GM21529 (cell line): ENCODE measurements around the gene TSR3.
"Not testable (repeated sequence)": the region's sequence is repeated elsewhere in the genome, so short reads cannot be mapped to it uniquely, and the experiment has no call there.

Experiments used
- ATAC-seq: cut with Tn5 transposase; IDR thresholded peaks from one replicate; pipeline ENCODE4 v1.9.1; 2021; ENCODE audit not compliant: unreplicated experiment

TSR3 gene

DNA sequence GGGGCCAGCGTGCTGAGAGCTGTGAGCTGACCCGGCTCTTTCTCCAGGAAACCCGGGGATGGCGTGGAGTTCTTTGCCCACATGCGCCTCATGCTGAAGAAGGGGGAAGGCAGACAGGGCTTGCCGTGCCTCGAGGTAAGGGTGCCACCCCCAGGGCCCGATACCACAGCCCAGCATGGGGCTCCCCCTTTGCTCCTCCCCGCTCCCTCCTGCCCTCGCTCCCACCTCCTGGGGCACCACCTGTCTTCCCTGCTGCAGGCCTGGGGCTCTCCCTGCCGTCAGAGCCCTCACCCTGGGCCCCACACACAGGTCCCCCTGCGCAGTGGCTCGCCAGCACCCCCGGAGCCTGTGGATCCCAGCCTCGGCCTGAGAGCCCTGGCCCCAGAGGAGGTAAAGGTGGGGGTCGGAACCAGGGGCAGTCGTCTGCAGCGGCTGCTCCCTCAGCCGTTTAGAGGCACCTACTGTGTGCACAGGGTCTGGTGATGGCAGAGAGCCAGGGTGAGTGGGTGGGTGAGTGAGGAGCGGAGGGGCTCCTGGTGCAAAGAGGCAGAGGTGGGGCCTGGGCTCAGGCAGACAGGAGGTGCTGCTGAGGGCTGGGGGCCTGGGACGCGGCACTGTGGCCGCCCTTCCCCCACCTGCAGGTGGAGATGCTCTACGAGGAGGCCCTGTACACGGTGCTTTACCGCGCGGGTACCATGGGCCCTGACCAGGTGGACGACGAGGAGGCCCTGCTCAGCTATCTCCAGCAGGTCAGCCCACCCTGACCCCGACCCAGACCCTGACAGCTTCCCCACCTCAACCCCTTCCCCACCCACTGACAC lies 12.6 kb downstream of the TSR3 start:
- no peak for ATAC-seq

DNA sequence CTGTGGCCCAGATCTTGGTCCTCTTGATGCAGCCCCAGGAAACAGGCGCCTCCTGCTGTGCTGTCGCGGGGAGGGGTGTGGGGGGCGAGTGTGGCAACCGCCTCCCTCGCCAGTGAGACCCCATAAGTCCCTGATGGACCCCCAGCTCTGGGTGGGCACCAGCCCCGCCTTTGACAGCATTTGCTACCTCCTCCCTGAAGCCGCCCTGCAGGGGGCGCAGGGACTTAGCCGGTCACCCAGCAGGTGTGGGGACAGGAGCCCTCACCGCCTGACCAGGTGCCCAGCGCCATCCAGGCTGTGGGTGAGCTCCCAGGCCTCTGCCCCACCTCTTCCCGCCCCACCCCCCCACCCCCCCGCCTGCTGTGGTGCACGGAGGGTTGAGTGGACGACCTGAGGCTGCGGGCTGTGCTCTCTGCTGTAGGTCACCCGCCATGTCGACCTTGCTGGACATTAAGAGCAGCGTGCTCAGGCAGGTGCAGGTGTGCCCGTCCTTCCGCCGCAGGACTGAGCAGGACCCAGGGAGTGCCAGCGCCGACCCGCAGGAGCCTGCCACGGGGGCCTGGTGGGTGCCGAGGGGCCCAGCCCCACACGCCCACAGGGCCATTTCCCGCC lies 13.5 kb downstream of the TSR3 start:
- ATAC-seq: no peak

DNA sequence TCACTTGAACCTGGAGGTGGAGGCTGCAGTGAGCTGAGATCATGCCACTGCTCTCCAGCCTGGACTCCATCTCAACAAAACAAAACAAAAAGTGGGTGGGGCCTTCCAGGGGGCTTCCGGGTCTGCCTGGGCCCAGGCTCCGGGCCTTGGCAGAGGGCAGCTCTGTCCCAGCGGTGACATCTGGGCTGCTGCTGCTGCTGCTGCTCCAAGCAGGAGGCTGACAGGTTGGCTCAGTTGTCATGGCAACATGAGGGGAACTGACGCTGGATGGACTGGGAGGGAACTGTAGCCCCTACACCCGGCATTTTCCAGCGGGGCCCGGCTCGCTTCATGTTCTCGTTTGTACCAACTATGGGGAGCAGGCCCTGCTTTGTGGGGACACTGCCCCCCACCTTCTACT lies 14.2 kb downstream of the TSR3 start:
- no peak for ATAC-seq

DNA sequence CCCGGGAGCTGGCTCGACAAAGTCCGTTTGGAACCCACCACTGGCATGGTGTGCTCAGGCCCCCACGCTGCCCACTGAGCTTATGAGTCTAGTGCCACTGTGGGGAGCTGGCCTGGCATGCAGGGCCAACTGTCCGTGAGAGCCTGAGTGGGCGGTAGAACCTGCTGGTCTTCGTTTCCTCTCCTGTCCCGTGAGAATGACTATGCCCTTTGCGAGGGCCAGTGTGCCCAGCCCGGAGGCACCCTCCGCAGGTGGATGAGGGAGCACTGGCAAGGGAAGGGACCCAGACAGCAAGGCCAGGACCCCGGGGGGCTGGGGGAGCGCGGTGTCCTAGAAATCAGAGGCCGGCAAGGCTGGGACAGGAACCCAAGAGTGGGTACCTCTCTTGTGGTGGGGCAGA lies 15.1 kb downstream of the TSR3 start:
- no peak for ATAC-seq

DNA sequence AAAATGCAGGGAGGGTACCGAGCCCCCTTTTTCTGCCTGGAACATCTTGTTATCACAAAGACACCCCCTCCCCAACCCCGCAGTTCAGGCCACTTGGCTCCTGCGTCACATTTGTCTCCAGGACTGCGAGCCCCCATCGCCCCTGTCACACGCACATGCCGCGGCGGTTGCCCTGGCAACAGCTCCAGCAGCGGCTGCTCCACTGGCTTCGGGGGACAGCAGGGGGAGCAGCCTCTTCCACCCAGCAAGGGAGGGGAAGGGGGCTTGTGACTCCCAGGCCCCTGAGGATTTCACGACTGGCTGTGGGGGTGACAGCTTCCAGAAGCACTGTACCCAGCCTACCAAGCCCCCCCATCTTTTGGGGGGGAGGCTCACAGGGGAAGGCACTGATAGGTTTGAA lies 15.7 kb downstream of the TSR3 start:
- ATAC-seq: no peak

DNA sequence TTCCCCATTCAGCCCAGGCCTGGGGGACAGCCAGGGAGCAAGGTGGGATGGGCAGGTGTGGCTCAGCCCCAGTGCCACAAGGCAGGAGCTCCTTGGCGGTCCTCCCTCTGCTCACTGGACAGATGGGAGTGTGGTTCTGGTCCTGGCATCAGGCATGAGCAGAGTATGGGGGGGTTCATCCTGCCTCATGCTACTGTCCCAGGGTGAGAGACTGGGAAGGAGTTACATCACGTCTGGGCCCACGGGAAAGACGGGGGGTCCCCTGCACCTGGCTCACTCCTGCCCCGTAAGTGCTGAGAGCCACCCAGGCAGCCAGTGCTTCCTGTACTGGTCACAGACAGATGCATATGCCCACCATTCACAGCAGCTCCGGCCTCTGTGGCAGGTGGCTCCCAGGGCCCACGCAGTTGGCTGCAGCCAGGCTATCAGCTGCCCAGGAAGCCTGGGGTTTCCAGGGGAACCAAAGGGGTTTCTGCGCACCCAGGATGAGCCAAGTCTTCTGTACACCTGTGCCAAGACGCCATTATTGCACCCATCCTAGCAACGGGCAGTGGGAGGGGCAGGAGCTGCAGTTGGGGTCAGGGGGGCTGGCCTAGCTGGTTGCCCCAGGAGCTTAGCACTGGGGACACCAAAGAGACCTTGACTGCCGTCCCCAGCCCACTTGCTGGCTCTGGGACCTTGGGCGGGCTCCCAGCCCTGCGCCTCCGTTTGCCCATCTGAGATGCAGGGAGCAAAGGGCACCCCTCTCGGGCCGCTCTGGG lies 16.3 kb downstream of the TSR3 start:
- ATAC-seq: no peak

DNA sequence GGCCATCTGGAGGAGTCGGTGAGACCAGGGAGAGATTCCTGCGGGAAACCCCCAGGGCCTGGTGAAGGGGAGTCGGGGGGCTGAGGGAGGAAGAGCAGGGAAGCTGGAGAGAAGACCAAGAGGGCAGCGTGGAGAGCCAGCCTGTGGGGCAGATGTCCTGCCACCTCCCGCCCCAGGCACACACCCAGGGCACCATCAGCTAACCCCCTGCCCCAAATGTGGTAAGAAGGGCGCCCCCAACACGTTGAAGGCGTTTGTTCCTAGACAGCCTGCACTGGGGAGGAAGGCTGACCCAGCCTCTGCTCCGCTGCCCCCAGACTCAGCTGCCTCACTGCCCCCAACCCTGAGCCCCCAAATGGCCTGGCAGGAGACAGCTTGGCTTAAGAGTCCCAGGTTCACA lies 16.9 kb downstream of the TSR3 start:
- ATAC-seq: no peak

DNA sequence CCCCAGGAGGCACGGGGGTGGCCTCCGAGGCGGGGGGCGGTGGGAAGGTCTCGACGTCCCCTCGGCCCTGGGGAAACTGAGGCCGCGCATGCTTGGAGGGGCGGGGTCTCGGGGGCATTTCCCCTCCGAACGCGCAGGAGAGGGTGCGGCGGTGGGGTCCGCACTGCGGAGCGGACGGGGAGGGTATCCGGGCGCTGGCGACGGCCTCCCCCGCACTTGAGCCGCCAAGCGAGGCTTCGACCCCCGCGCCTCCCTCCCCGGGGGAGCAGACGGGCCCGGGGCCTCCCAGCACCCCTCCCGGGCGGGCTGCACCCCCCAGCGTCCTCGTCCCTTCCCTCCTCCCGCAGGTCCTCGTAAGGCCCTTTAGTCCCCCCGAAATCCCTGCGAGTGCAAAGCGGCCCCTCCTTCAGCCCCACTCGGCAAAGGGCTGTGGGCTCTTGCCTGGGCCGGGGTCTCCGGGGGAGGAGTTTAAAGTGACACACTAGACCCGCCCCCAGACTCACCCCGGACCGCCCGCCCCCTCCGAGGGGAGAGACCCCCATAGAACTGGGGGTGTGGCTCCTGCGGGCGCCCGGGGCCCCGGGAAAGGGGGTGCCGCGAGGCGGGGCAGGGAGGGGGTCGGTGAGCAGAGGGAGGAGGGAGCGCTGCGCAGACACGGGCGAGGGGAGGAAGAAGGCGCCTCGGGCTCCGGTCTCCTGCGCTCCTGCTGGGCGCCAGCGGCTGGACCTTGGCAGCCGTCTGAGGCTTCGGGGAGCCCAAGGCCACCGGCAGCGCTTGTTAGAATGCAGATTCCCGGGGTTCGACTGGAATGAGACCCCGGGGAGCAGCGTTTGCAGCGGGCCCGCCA lies 17.6 kb downstream of the TSR3 start:
- ATAC-seq: no peak

DNA sequence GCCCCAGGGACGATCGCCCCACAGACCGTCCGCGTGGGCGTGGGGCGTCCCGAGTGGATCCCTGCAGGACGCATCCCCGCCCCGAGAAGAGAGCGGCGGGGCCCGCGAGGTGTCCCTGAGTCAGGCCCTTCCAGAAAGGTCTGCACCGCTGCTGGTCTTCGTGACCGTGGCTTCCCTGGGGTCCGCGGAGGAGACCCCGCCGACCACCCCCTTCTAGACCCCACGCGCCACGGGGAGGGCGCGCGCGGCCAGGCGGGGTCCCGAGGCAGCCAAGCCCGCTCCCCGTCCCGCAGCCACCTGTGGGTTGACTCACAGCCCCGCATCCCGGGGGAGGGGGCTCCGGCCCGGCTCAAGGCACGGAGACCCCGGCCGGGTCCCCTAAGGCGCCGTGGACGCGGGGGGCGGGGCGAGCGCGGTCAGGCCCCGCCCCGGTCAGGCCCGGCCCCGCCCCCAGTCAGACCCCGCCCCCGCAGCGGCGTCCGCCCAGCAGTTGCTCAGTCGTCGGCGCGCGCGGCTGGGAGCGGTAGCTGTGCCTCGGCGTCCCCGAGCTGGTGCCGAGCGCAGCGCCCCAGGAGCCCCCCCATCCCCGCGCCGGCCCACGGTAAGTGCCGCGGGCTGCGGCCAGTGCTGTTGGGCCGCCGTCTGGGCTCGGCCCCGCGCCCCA lies 18.4 kb downstream of the TSR3 start, which contains the start of gene BAIAP3:
Gene BAIAP3, plus strand, starts transcription at position 497 of the 664 bp plus-strand sequence. CDS start 4,905 bp downstream, outside the sequence.
- no peak for ATAC-seq

DNA sequence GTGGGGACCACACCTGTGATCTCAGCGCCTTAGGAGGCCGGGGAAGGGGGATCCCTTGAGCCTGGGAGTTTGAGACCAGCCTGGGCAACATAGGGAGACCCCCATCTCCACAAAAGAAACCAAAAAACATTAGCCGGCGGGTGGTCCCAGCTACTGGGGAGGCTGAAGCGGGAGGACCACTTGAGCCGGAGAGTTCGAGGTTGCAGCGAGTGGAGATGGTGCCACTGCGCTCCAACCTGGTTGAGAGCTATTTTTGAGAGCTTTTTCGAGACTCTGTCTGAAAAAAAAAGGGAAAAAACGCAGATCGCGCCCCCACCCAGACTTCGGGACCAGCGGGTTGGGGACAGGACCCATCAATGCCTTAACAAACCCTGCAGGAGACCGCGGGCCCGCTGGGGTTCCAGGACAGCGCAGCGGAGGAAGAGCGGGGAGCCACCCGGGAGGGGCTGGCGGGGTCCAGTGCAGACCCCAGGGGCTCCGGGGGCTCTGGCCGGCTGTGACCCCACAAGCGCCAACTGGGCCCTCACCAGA lies 19.0 kb downstream of the TSR3 start:
- ATAC-seq: no peak

DNA sequence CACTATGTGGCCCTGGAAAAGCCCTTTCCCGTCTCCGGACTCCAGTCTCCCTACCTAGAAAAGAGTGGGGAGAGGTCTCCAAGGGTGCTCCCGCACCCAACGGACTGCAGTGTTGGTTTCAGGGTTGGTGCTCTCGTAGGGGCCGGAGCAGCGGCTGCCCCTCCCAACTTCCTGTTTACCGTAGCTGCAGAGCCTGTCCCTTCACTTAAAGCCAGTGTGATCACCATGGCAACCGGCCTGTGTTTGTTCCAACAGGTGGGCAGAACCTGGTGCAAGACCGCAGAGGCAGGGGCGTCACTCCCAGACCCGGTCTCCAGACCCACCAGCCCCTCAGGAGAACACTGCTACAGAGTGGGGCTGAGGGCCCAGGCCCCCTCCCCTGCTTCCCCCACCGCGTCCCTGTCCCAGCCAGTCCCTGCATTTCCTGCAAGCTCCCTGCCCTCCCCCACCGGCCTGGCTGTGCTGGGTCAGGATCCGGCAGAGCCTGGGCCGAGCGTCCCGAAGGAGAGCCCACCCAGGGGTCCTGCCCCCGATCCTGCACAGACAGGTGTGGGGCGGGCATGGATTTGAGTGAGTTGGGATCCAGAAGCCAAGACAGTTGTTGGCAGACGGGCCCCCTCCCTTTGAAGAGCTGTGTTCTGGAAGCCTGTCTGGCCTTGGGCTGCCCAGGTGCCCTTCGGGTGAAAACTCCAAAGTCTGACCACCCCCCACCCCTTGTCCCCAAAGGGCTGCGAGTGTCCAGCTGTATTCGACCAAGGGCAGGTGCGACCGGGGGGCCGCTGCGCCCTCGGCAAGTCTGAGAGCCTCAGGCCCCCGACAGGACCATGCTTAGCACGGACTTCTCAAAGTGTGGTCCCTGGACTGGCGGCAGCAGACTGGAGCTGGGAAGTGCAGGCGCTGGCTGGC lies 19.7 kb downstream of the TSR3 start:
- ATAC-seq: no peak

DNA sequence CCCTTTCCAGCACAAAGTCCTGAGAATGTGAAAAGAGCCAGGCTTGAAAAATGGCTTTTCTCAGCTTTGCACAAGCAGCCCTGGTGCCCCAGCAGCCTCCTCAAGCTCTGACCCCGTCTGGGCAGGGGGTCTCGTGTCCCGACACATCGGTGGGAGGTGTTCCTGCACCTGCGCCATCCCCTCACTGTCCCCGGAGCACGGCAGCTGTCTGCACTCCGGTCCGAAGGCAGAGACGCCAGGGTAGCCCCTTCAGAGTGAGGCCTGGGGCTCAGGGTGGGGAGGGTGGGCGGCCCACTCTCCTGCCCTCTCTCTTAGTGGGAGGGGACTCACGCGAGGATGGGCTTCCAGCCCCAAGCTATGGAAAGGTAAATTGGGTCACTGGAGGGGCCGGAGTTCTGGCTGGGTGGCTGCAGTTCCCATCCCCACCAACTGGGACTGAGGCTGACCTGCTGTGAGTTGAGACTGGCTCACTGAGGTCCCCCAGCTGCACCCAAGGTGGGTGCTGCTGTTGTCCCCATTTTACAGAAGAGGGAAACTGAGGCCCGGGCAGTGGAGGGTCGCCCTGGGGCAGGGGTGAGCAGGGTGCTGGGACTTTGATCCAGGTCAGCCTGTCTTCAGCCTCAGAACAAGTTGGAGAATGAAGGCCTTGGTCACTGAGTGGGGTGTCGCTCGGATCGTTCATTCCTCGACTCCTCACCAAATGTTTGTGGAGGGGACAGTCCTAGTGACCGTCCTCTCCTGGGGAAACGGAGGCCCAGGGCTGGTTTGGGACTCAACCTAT lies 20.6 kb downstream of the TSR3 start:
- no peak for ATAC-seq

DNA sequence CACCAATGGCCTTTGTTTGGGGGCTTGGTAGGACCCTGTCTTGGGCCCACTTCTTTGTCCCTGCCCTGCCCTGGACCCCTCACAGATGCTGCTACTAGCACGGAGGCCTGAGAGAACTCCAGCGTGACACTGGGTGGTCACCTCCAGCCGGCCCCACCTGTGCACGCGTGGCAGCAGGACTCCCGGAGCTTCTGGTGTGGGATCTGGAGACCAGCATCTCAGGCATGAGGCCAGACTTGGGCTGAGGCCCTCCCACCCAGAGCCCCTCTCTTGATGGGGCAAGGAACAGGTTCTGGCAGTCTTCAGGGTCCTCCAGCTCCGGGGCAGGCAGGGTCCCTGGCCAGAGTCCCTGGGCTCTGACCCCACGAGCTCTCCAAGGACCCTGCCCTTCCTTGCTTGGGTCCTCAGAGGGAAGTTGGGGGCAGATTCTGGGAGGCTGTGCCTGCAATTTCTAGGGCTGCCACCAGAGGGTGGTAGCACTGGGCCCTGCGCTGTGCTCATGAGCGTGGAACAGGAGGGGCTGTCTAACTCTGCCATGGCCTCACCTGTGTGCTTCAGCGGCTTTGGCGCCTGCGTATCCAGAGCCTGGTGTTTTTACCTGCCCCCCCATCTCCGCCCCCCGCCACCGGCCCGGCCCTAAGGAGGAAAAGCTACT lies 21.3 kb downstream of the TSR3 start:
- ATAC-seq: no peak

DNA sequence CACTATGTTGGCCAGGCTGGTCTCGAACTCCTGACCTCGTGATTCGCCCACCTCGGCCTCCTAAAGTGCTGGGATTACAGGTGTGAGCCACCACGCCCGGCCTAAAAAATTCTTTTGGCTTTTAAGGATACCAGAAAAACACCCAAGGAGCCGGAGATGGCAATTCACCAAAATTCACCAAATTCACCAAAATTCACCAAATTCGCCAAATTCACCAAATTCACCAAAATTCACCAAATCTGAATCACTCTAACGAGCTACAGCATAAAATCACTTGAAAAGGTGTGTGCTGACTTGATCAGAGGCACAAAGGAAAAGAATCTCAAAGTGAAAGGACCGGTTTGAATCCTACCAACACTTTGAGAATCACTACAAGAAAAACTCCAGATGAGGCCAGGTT lies 22.7 kb downstream of the TSR3 start:
- ATAC-seq: not testable (repeated sequence)

DNA sequence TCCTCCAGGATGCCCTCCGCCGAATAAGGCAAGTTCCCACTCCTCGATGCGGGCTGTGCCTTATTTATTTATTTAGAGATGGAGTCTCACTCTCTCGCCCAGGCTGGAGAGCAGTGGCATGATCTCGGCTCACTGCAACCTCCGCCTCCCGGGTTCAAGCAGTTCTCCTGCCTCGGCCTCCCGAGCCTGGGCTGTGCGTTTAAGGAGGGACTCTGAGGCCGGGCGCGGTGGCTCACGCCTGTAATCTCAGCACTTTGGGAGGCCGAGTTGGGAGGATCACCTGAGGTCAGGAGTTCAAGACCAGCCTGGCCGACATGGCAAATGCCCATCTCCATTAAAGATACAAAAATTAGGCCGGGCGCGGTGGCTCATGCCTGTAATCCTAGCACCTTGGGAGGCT lies 23.5 kb downstream of the TSR3 start:
- ATAC-seq: not testable (repeated sequence)

DNA sequence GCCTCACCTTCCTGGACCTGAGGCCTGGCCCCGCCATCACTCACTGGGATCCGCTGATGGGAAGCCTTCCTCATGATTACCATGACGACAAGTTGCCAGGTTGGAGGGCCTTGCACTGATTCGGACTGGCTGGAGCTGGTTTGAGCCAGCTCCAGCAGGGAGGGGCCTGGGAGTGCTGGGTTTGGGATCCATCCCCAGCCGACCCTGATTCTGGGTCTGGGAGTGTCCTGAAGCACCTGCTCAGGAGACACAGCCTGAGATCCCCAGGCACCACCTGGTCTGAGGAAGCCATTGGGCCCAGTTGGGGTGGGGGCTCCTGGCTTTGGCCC lies 24.1 kb downstream of the TSR3 start:
- ATAC-seq: no peak

DNA sequence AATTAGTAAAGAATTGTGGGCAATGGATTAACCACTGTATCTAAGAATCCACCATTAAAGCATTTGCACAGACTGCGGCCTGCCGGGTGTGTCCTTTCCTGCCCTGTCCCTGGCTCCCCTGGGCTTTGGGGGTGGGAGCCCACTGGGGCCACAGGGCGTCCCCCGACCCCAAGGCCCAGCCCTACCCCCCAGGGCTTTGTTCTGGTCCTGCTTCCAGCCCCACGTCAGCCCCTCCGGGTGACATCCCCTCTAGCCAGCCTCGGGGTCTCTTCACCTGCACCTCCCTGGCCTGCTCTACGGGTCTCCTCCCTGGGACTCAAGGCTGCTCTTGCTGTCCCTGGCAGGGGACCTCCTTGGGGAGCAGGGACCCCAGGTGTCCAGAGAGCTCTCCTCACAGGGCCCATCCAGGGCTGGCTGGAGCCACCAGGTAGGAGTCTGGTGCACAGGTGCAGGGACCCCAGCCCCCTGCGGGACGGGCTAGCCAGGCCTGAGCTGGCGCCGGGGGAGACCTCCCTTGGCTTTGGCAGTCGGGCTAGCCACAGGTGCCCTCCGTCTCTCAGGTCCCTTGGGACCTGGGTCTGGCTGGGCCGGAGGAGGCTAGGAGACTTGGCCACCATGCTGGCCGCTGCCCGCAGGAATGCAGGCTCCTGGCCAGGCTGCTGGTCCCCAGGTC lies 24.6 kb downstream of the TSR3 start:
- no peak for ATAC-seq
